Left ventricle myocardium inferior (tissue), 1 donor: ENCODE data around the gene SGIP1. TPM values are rescaled to one million over a fixed set of nuclear protein-coding genes. Genes with fewer than 3 reads are reported as not detected.

ENCODE experiments used
- DNase-seq: peaks from one replicate; pipeline ENCODE4 v3.0.0-alpha.2; 2020
- H3K27ac ChIP-seq: fragments of 200-600 bp; replicated peaks from 2 replicates; pipeline ENCODE4 v1.8.0; 2021
- H3K27me3 ChIP-seq: fragments of 200-600 bp; 2 replicates; pipeline ENCODE4 v1.8.0; 2021; ENCODE audit warnings: low read depth
- H3K36me3 ChIP-seq: fragments of 200-600 bp; 2 replicates; pipeline ENCODE4 v1.8.0; 2021
- H3K4me1 ChIP-seq: fragments of 200-600 bp; 2 replicates; pipeline ENCODE4 v1.8.0; 2021
- H3K4me3 ChIP-seq: fragments of 200-600 bp; 2 replicates; pipeline ENCODE4 v1.8.0; 2021; ENCODE audit warnings: mild to moderate bottlenecking, moderate library complexity
- H3K9me3 ChIP-seq: fragments of 200-600 bp; replicated peaks from 2 replicates; pipeline ENCODE4 v1.8.0; 2021
- CTCF ChIP-seq: fragments of 200-600 bp; IDR thresholded peaks from 2 replicates; pipeline ENCODE4 v1.8.0; 2021; ENCODE audit warnings: antibody characterized with exemption, mild to moderate bottlenecking, borderline replicate concordance
- intact Hi-C: fragments of 100-400 bp; cut with micrococcal nuclease; formaldehyde crosslinking; loops from one replicate; pipeline ENCODE4 v1.11.0; 2022
- total RNA-seq: library from RNA; stranded (reverse); fragmentation: NEBNext Ultra II Directional; extraction: Animal tissue kit (Norgen Biotek cat#: 25700); gene quantifications from one replicate; pipeline ENCODE4 v1.2.1, GENCODE V29; 2021
- donor health status: DM: no; HTN: yes; CAD: no; lungs with severe emphysema.

Gene SGIP1
- total RNA-seq, 1 donor from 2014 or later: 9.0 TPM

DNA sequence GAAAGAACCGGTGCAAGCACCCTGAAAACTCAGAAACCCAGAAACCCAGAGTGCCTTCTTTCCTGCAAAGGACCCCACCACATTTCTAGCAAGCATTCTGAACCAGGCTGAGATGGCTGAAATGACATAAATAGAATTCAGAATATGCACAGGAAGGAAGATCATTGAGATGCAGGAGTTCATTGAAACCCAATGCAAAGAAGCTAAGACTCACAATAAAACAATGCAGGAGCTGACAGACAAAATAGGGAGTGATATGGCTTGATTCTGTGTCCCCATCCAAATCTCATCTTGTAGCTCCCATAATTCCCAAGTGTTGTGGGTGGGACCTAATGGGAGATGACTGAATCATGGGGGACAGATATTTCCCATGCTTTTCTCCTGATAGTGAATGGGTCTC lies 22.8 kb upstream of the SGIP1 start:
- Histone ChIP-seq H3K4me3 (no peak overlapping the region), H3K4me1 (no peaks in the 10 kb centered on the region), H3K9me3 (peaks cover 11% of the 10 kb centered on the region), H3K36me3 (no peaks in the 10 kb centered on the region), H3K27me3 (no peaks in the 10 kb centered on the region), H3K27ac (no peak overlapping the region)
- DNase-seq: no peak
- TF ChIP-seq CTCF: no peak
- intact Hi-C loops: no loop called here

GRCh38 chr1:66517959-66518358 lies 16.0 kb upstream of the SGIP1 start:
- intact Hi-C loops: no loop called here
- Histone ChIP-seq H3K9me3 (peaks cover 11% of the 10 kb centered on the region), H3K4me3 (no peak overlapping the region), H3K27me3 (no peaks in the 10 kb centered on the region), H3K36me3 (no peaks in the 10 kb centered on the region), H3K4me1 (no peaks in the 10 kb centered on the region), H3K27ac (no peak overlapping the region)
- DNase-seq: no peak
- TF ChIP-seq CTCF: no peak

GRCh38 chr1:66518654-66519053 lies 15.3 kb upstream of the SGIP1 start:
- Histone ChIP-seq H3K4me3 (no peak overlapping the region), H3K4me1 (no peaks in the 10 kb centered on the region), H3K27me3 (no peaks in the 10 kb centered on the region), H3K27ac (no peak overlapping the region), H3K9me3 (peaks cover 5% of the 10 kb centered on the region), H3K36me3 (no peaks in the 10 kb centered on the region)
- TF ChIP-seq CTCF: no peak
- no peak for DNase-seq
- intact Hi-C loops: no loop called here

DNA sequence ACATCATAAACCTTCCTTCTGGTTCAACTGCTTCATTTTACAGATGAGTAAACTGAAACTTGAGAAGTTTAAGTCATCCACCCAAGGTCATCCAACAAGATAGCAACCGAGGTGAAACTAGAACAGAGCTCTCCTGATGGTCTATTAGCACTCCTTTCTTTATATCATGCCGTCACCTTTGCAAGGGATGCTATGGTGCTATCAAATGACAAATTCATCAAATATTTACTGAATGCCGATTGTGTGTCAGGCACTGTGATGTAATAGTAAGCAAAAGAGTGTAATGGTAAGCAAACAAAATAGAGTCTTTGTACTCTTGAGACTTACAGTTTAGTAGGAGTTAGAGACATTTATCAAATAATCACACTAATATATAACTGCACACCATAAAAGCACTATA lies 14.0 kb upstream of the SGIP1 start:
- no peaks in the 10 kb centered on the region for H3K4me1 ChIP-seq
- no peak overlapping the region for H3K27ac ChIP-seq
- no peak for DNase-seq
- no peak for TF ChIP-seq CTCF
- intact Hi-C loops: no loop called here
- no peaks in the 10 kb centered on the region for H3K9me3 ChIP-seq
- no peaks in the 10 kb centered on the region for H3K36me3 ChIP-seq
- no peaks in the 10 kb centered on the region for H3K27me3 ChIP-seq
- H3K4me3 ChIP-seq: no peak overlapping the region

DNA sequence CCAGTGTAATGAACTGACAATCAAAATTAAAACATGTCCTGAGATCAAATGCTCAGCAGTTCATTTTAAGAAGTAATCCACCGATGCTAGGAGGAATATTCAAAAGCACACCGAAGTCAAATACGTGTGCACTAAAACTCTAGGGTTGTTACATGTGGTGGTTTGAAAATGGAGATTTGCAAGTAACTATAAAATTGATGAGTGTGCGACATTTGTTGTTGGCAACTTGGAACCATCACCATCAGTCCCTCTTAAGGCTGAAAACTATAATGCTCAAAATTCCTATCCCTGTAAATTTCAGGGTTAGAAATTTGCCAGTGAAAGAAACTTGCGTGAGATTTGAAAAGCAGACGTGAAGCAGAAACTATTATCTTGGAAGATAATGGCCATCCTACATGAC lies 13.3 kb upstream of the SGIP1 start:
- H3K27ac ChIP-seq: no peak overlapping the region
- no peaks in the 10 kb centered on the region for H3K27me3 ChIP-seq
- intact Hi-C loops: no loop called here
- H3K4me1 ChIP-seq: no peaks in the 10 kb centered on the region
- no peak overlapping the region for H3K4me3 ChIP-seq
- TF ChIP-seq CTCF: no peak
- no peaks in the 10 kb centered on the region for H3K9me3 ChIP-seq
- DNase-seq: no peak
- no peaks in the 10 kb centered on the region for H3K36me3 ChIP-seq
